PC-3 (cell line): ENCODE measurements around the gene STH. TPM values are rescaled to one million over a fixed set of nuclear protein-coding genes. Genes with fewer than 3 reads are reported as not detected.

Experiments
- ATAC-seq: fragments of 200-7000 bp; cut with Tn5 transposase; 2 replicates; pipeline ENCODE4 v1.9.1; 2020; ENCODE audit warnings: mild to moderate bottlenecking, moderate library complexity
- BruUV-seq: library from RNA; stranded (reverse); fragments of 400-500 nt; replicated peaks from 2 replicates; lab custom pipeline; 2021; lab: Mats Ljungman, UMichigan
- CTCF ChIA-PET: fragments of 300-600 bp; sonication (Branson Sonifier 250); formaldehyde crosslinking; loops from one replicate; lab custom pipeline; 2022; ENCODE audit warnings: antibody characterized with exemption; lab: Charles Lee
- POLR2A ChIA-PET: fragments of 300-600 bp; sonication (Branson Sonifier 250); formaldehyde crosslinking; loops from one replicate; lab custom pipeline; 2022; ENCODE audit warnings: antibody characterized with exemption; ENCODE audit not compliant: unreplicated experiment; lab: Charles Lee
- DNase-seq: peaks from one replicate; pipeline ENCODE4 v3.0.0-alpha.2; 2015
- H2AFZ ChIP-seq: fragments of 300-600 bp; sonication (generic); 2 replicates; pipeline ENCODE4 v1.6.0; 2016; ENCODE audit warnings: antibody characterized with exemption, low read length
- H3F3A ChIP-seq: fragments of 300-600 bp; sonication (generic); one replicate; pipeline ENCODE4 v1.6.0; 2017; ENCODE audit warnings: antibody characterized with exemption, low read length, control low read depth, mild to moderate bottlenecking; ENCODE audit not compliant: unreplicated experiment
- H3K27ac ChIP-seq: fragments of 300-600 bp; sonication (generic); 2 replicates; pipeline ENCODE4 v1.5.1; 2016; ENCODE audit warnings: mild to moderate bottlenecking, low read length
- H3K27me3 ChIP-seq: fragments of 300-600 bp; sonication (generic); 2 replicates; pipeline ENCODE4 v1.6.1; 2016; ENCODE audit warnings: low read length, mixed read lengths
- H3K36me3 ChIP-seq: fragments of 300-600 bp; sonication (generic); 2 replicates; pipeline ENCODE4 v1.6.1; 2016; ENCODE audit warnings: low read depth, mixed run types, low read length, mixed read lengths
- H3K4me1 ChIP-seq: fragments of 300-600 bp; sonication (generic); 2 replicates; pipeline ENCODE4 v1.5.1; 2016; ENCODE audit warnings: low read length; ENCODE audit not compliant: insufficient read depth
- H3K4me2 ChIP-seq: fragments of 300-600 bp; sonication (generic); 2 replicates; pipeline ENCODE4 v1.6.0; 2016; ENCODE audit warnings: low read length
- H3K4me3 ChIP-seq: fragments of 300-600 bp; sonication (generic); 2 replicates; pipeline ENCODE4 v1.5.1; 2016; ENCODE audit warnings: mild to moderate bottlenecking, low read length, mixed read lengths
- H3K79me2 ChIP-seq: fragments of 300-600 bp; sonication (generic); 2 replicates; pipeline ENCODE4 v1.6.1; 2017; ENCODE audit warnings: low read length, mixed read lengths
- H3K9ac ChIP-seq: fragments of 300-600 bp; sonication (generic); 2 replicates; pipeline ENCODE4 v1.6.0; 2016; ENCODE audit warnings: mild to moderate bottlenecking, low read length
- H3K9me2 ChIP-seq: fragments of 300-600 bp; sonication (generic); replicated peaks from 2 replicates; pipeline ENCODE4 v1.6.1; 2016; ENCODE audit warnings: mixed run types, low read length, mixed read lengths
- H3K9me3 ChIP-seq: fragments of 300-600 bp; sonication (generic); 2 replicates; pipeline ENCODE4 v1.6.1; 2016; ENCODE audit warnings: low read length, mixed read lengths
- H4K20me1 ChIP-seq: fragments of 300-600 bp; sonication (generic); 2 replicates; pipeline ENCODE4 v1.6.1; 2016; ENCODE audit warnings: low read length, mixed read lengths
- CTCF ChIP-seq: fragments of 300-600 bp; sonication (generic); conservative IDR thresholded peaks from 2 replicates; pipeline ENCODE4 v1.5.1; 2017; ENCODE audit warnings: antibody characterized with exemption, low read depth, mild to moderate bottlenecking, low read length
- EZH2 ChIP-seq: fragments of 300-600 bp; sonication (generic); IDR thresholded peaks from one replicate; pipeline ENCODE4 v1.6.1; 2017; ENCODE audit warnings: antibody characterized with exemption, mild to moderate bottlenecking, low read length; ENCODE audit not compliant: unreplicated experiment
- EZH2phosphoT487 ChIP-seq: fragments of 300-600 bp; sonication (generic); IDR thresholded peaks from 2 replicates; pipeline ENCODE4 v1.6.1; 2018; ENCODE audit warnings: mild to moderate bottlenecking, antibody characterized with exemption, low read length, borderline replicate concordance
- intact Hi-C: fragments of 100-400 bp; cut with micrococcal nuclease; formaldehyde crosslinking; loops from 2 replicates; pipeline ENCODE4 v1.9.0; 2023
- total RNA-seq: library from RNA; depleted of rRNA; stranded (reverse); fragments of >200 nt; gene quantifications from 2 replicates; pipeline ENCODE4 v1.2.3, GENCODE V29; 2014

The STH gene
- total RNA-seq, 1 experiment from 2014 or later = not detected

DNA sequence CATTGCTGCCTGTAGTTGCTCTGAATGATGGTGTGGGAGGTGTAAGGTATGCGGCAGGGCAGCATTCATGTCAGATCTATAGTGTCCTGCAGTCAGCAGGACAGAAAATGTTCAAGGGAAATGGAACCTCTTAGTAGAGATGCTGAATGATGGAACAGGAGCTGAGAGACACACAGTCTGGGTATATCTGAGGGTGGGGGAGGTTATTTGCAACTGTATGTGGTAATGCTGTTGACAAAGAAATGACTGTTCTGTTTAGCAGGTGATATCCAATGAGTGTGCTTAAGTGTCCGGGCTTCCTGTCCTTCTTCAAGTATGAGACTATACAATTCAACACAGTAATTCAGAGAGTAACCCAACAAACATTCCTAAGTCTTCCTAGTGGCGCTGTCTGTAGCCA is 46.6 kb downstream of the STH start:
- intact Hi-C loops = loop anchor here (5.0 to 10.0 kb wide), 2 partner anchors 57 to 109 kb away; no protein-coding TSS in a partner anchor
- H3K27ac ChIP-seq = 0 out of 2 replicates have a peak overlapping the region, but pooled peaks have one; percentile 5

DNA sequence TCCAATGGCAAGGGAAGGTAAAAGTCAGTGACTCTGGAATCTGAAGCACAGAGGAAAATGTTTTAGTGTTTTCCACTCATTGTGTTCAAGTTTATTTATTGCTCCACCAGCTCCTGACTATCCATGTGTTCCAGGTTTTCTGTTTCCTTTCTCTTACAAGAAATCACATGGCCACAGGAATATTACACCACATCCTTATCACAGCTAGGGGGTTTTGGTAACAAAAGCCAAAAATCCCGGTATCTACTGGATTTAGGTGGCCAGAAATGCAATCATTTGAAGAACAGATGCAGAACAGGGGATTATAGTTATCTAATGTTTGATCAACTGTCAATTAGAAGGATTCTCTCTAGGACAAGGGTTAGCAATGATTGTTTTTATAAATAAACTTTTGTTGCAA is 47.9 kb downstream of the STH start:
- BruUV-seq = no TSS peak
- no peak overlapping the region for H2AFZ ChIP-seq
- H3K36me3 ChIP-seq = peaks cover 57% of the 10 kb centered on the region
- H3K9me2 ChIP-seq = no peaks in the 10 kb centered on the region
- ATAC-seq = no peak
- H4K20me1 ChIP-seq = 0 out of 2 replicates have a peak, but pooled peaks cover 5% of the 10 kb centered on the region
- H3K4me1 ChIP-seq = peaks cover 11% of the 10 kb centered on the region; the same call in 1 of the 2 replicates
- no peaks in the 10 kb centered on the region for H3K27me3 ChIP-seq
- H3K9me3 ChIP-seq = no peaks in the 10 kb centered on the region
- TF ChIP-seq EZH2 = no peak
- no peak for TF ChIP-seq EZH2phosphoT487
- no peak for TF ChIP-seq CTCF
- ChIA-PET POLR2A (no interaction called here), CTCF (interaction anchor here (2.0 kb wide), 1 partner anchor 146 kb away, joined by 7 read pairs; the partner anchor contains the start of gene KANSL1)
- no peaks in the 10 kb centered on the region for H3K79me2 ChIP-seq
- no peak for DNase-seq
- H3K4me3 ChIP-seq = no peak overlapping the region
- no peak overlapping the region for H3K4me2 ChIP-seq
- no peak overlapping the region for H3K9ac ChIP-seq
- intact Hi-C loops = loop anchor here (5.0 to 10.0 kb wide), 2 partner anchors 55 to 108 kb away; no protein-coding TSS in a partner anchor
- H3F3A ChIP-seq = peaks cover 3% of the 10 kb centered on the region
- H3K27ac ChIP-seq = no peak overlapping the region

More for the DNA sequence above, 46.6 kb downstream of the STH start:
- Histone ChIP-seq H3K36me3 (peaks cover 60% of the 10 kb centered on the region), H3K9ac (no peak overlapping the region), H3K79me2 (no peaks in the 10 kb centered on the region), H4K20me1 (0 out of 2 replicates have a peak, but pooled peaks cover 5% of the 10 kb centered on the region), H3K4me3 (no peak overlapping the region), H3K27me3 (no peaks in the 10 kb centered on the region), H3K4me2 (no peak overlapping the region), H3F3A (peaks cover 3% of the 10 kb centered on the region), H3K4me1 (peaks cover 11% of the 10 kb centered on the region; the same call in 1 of the 2 replicates), H3K9me2 (no peaks in the 10 kb centered on the region), H3K9me3 (no peaks in the 10 kb centered on the region), H2AFZ (no peak overlapping the region)
- ChIA-PET POLR2A (no interaction called here), CTCF (interaction anchor here (0.7 to 2.3 kb wide), 3 partner anchors 11 to 167 kb away, joined by 4 to 28 read pairs (median 13); partner anchors contain the start of gene KANSL1)
- DNase-seq = peak; percentile 51
- no TSS peak for BruUV-seq
- ATAC-seq = peak; percentile 90
- no peak for TF ChIP-seq CTCF
- TF ChIP-seq EZH2phosphoT487 = no peak
- TF ChIP-seq EZH2 = no peak

DNA sequence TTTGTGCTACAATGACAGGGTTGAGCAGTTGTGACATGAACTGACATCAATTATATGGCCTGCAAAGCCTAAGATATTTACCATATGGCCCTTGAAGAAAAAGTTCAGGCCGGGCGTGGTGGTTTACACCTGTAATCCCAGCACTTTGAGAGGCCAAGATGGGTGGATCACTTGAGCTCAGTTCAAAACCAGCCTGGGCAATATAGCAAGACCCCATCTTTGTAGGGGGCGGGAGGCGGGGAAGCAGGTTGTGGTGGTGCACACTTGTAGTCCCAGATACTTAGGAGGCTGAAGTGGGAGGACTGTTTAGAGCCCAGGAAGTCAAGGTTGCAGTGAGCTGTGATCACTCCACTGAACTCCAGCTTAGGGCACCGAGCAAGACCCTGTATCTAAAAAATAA is 48.3 kb downstream of the STH start:
- 0 out of 2 replicates have a peak, but pooled peaks cover 5% of the 10 kb centered on the region for H4K20me1 ChIP-seq
- no peaks in the 10 kb centered on the region for H3K27me3 ChIP-seq
- peaks cover 53% of the 10 kb centered on the region for H3K36me3 ChIP-seq
- intact Hi-C loops = loop anchor here (5.0 to 10.0 kb wide), 2 partner anchors 55 to 107 kb away; no protein-coding TSS in a partner anchor
- H3K4me1 ChIP-seq = peaks cover 11% of the 10 kb centered on the region; the same call in 1 of the 2 replicates
- H3K79me2 ChIP-seq = no peaks in the 10 kb centered on the region
- H3K4me2 ChIP-seq = no peak overlapping the region
- H3K4me3 ChIP-seq = no peak overlapping the region
- H3K9me2 ChIP-seq = no peaks in the 10 kb centered on the region
- no TSS peak for BruUV-seq
- H3K9ac ChIP-seq = no peak overlapping the region
- no peaks in the 10 kb centered on the region for H3K9me3 ChIP-seq
- ATAC-seq (no peak), DNase-seq (no peak)
- ChIA-PET POLR2A (no interaction called here), CTCF (interaction anchor here (2.0 kb wide), 1 partner anchor 146 kb away, joined by 7 read pairs; the partner anchor contains the start of gene KANSL1)
- TF ChIP-seq CTCF (no peak), EZH2 (no peak), EZH2phosphoT487 (no peak)
- H3F3A ChIP-seq = peaks cover 3% of the 10 kb centered on the region
- no peak overlapping the region for H2AFZ ChIP-seq
- H3K27ac ChIP-seq = no peak overlapping the region
